ENCODE results near the gene LATS1. TPM values are rescaled to one million over a fixed set of nuclear protein-coding genes. Genes with fewer than 3 reads are reported as not detected.

Gene LATS1
- total RNA-seq, 4 donors from 2014 or later: 31.2 to 55.0 (median 44.4) TPM

- TF ChIP-seq, protein P1, sequence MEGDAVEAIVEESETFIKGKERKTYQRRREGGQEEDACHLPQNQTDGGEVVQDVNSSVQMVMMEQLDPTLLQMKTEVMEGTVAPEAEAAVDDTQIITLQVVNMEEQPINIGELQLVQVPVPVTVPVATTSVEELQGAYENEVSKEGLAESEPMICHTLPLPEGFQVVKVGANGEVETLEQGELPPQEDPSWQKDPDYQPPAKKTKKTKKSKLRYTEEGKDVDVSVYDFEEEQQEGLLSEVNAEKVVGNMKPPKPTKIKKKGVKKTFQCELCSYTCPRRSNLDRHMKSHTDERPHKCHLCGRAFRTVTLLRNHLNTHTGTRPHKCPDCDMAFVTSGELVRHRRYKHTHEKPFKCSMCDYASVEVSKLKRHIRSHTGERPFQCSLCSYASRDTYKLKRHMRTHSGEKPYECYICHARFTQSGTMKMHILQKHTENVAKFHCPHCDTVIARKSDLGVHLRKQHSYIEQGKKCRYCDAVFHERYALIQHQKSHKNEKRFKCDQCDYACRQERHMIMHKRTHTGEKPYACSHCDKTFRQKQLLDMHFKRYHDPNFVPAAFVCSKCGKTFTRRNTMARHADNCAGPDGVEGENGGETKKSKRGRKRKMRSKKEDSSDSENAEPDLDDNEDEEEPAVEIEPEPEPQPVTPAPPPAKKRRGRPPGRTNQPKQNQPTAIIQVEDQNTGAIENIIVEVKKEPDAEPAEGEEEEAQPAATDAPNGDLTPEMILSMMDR (IDR thresholded peaks at IDR 0.05): no peak
- no peak for TF ChIP-seq POLR2AphosphoS5 (IDR thresholded peaks at IDR 0.05)
- H3K9me3 ChIP-seq: no peaks in the 10 kb centered on the region
- DNase-seq (ENCODE audit: low spot score in 2 of 2): no peak
- H3K36me3 ChIP-seq: peaks cover 31% of the 10 kb centered on the region
- H3K27me3 ChIP-seq: no peaks in the 10 kb centered on the region
- H3K27ac ChIP-seq: no peak overlapping the region
- WGBS: 92% methylated on average over 1 of the region's 1 CpG
- no peak overlapping the region for H3K4me3 ChIP-seq
- H3K4me1 ChIP-seq: no peaks in the 10 kb centered on the region
Measured at GRCh38 chr6:149634315-149634714, 83.6 kb downstream of the LATS1 start.

- no peak for DNase-seq (ENCODE audit: low spot score in 2 of 2)
- TF ChIP-seq POLR2A (IDR thresholded peaks at IDR 0.05) (no peak), EP300 (IDR thresholded peaks at IDR 0.05) (no peak), POLR2AphosphoS5 (IDR thresholded peaks at IDR 0.05) (no peak)
- TF ChIP-seq, protein P1 (IDR thresholded peaks at IDR 0.05): no peak
- no peaks in the 10 kb centered on the region for H3K9me3 ChIP-seq
- H3K27me3 ChIP-seq: no peaks in the 10 kb centered on the region
- H3K4me3 ChIP-seq: no peak overlapping the region
- WGBS: 91% methylated on average over 4 of the region's 4 CpGs
- H3K4me1 ChIP-seq: no peaks in the 10 kb centered on the region
- H3K36me3 ChIP-seq: peaks cover 31% of the 10 kb centered on the region
- no peak overlapping the region for H3K27ac ChIP-seq
Measured at GRCh38 chr6:149628875-149629510, 88.9 kb downstream of the LATS1 start.

GRCh38 chr6:149627672-149628071, 90.2 kb downstream of the LATS1 start:
- H3K27me3 ChIP-seq: no peaks in the 10 kb centered on the region
- no peak overlapping the region for H3K4me3 ChIP-seq
- no peaks in the 10 kb centered on the region for H3K9me3 ChIP-seq
- no peaks in the 10 kb centered on the region for H3K4me1 ChIP-seq
- H3K27ac ChIP-seq: no peak overlapping the region
- TF ChIP-seq POLR2AphosphoS5 (IDR thresholded peaks at IDR 0.05): no peak
- TF ChIP-seq POLR2A (IDR thresholded peaks at IDR 0.05): no peak
- TF ChIP-seq, protein P1 (IDR thresholded peaks at IDR 0.05): no peak
- no peak for TF ChIP-seq EP300 (IDR thresholded peaks at IDR 0.05)
- no peak for DNase-seq (ENCODE audit: low spot score in 2 of 2)
- H3K36me3 ChIP-seq: peaks cover 34% of the 10 kb centered on the region

GRCh38 chr6:149615805-149616204, 102.1 kb downstream of the LATS1 start:
- Histone ChIP-seq H3K36me3 (peaks cover 30% of the 10 kb centered on the region), H3K9me3 (peaks cover 3% of the 10 kb centered on the region), H3K4me1 (no peaks in the 10 kb centered on the region), H3K27me3 (no peaks in the 10 kb centered on the region), H3K4me3 (no peak overlapping the region), H3K27ac (no peak overlapping the region)
- WGBS: 67% methylated on average over 5 of the region's 5 CpGs
- no peak for DNase-seq (ENCODE audit: low spot score in 2 of 2)
- TF ChIP-seq POLR2AphosphoS5 (IDR thresholded peaks at IDR 0.05): no peak
- no peak for TF ChIP-seq EP300 (IDR thresholded peaks at IDR 0.05)
- TF ChIP-seq, protein P1 (IDR thresholded peaks at IDR 0.05): no peak
- no peak for TF ChIP-seq POLR2A (IDR thresholded peaks at IDR 0.05)

DNA sequence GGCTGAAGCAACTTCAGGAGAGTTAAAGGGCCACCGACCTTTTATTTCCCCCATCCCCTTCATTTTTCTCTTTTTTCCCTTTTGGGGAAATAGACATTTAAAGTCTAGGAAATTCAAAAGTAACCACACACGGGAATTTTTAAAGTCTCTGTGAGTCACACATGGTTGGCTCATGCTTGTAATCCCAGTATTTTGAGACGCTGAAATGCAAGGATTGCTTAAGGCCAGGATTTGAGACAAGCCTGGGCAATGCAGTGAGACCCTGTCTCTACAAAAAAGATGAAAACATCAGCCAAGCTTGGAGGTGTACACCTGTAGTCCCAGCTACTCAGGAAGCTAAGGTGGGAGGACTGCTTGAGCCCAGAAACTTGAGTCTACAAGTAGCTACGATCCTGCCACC, 103.6 kb downstream of the LATS1 start:
- Histone ChIP-seq H3K4me3 (no peak overlapping the region), H3K9me3 (peaks cover 3% of the 10 kb centered on the region), H3K27ac (no peak overlapping the region), H3K36me3 (peaks cover 18% of the 10 kb centered on the region), H3K27me3 (no peaks in the 10 kb centered on the region), H3K4me1 (no peaks in the 10 kb centered on the region)
- TF ChIP-seq POLR2A (IDR thresholded peaks at IDR 0.05) (no peak), POLR2AphosphoS5 (IDR thresholded peaks at IDR 0.05) (no peak), EP300 (IDR thresholded peaks at IDR 0.05) (no peak)
- TF ChIP-seq, protein P1 (IDR thresholded peaks at IDR 0.05): no peak
- DNase-seq (ENCODE audit: low spot score in 2 of 2): no peak
- WGBS: 73% methylated on average over 4 of the region's 4 CpGs
